DOHH2 (cell line): ENCODE results near the gene TMEM252.

ENCODE experiments used
- H3F3A ChIP-seq: fragments of 200-600 bp; sonication (generic), shearing (Covaris generic); 2 replicates; pipeline ENCODE4 v1.6.0; 2016; ENCODE audit warnings: antibody characterized with exemption, mild to moderate bottlenecking; ENCODE audit not compliant: control insufficient read depth, insufficient read depth
- H3K27ac ChIP-seq: fragments of 200-600 bp; sonication (generic); 2 replicates; pipeline ENCODE4 v1.5.1; 2014; ENCODE audit warnings: low read depth, mild to moderate bottlenecking, low read length, moderate library complexity
- H3K27me3 ChIP-seq: fragments of 200-600 bp; sonication (generic); 2 replicates; pipeline ENCODE4 v1.6.1; 2014; ENCODE audit warnings: mild to moderate bottlenecking, low read length, mixed read lengths; ENCODE audit not compliant: control insufficient read depth
- H3K36me3 ChIP-seq: fragments of 200-600 bp; sonication (generic); 2 replicates; pipeline ENCODE4 v1.6.1; 2014; ENCODE audit warnings: mild to moderate bottlenecking, low read length, moderate library complexity, mixed read lengths; ENCODE audit not compliant: control insufficient read depth
- H3K4me1 ChIP-seq: fragments of 200-600 bp; sonication (generic); 2 replicates; pipeline ENCODE4 v1.6.1; 2014; ENCODE audit warnings: mild to moderate bottlenecking, low read length, mixed read lengths; ENCODE audit not compliant: control insufficient read depth
- H3K4me2 ChIP-seq: fragments of 200-600 bp; sonication (generic); 2 replicates; pipeline ENCODE4 v1.6.0; 2014; ENCODE audit warnings: mild to moderate bottlenecking, low read length, moderate library complexity
- H3K4me3 ChIP-seq: fragments of 200-600 bp; sonication (generic); 2 replicates; pipeline ENCODE4 v1.5.1; 2014; ENCODE audit warnings: mild to moderate bottlenecking, low read length, mixed read lengths
- H3K79me2 ChIP-seq: fragments of 200-600 bp; sonication (generic); 2 replicates; pipeline ENCODE4 v1.6.1; 2014; ENCODE audit warnings: mild to moderate bottlenecking, low read length, mixed read lengths; ENCODE audit not compliant: control insufficient read depth
- H3K9me2 ChIP-seq: fragments of 200-600 bp; sonication (generic); replicated peaks from 2 replicates; pipeline ENCODE4 v1.6.1; 2014; ENCODE audit warnings: mild to moderate bottlenecking, low read length, mixed read lengths; ENCODE audit not compliant: control insufficient read depth
- H3K9me3 ChIP-seq: fragments of 200-600 bp; sonication (generic); 2 replicates; pipeline ENCODE4 v1.6.1; 2014; ENCODE audit warnings: antibody characterized with exemption, low read length, mixed read lengths; ENCODE audit not compliant: control insufficient read depth, insufficient read depth
- H4K20me1 ChIP-seq: fragments of 200-600 bp; sonication (generic); 2 replicates; pipeline ENCODE4 v1.6.0; 2014; ENCODE audit warnings: low read depth, mild to moderate bottlenecking, antibody characterized with exemption, low read length, moderate library complexity; ENCODE audit not compliant: control insufficient read depth, insufficient read depth
- EZH2phosphoT487 ChIP-seq: fragments of 200-600 bp; sonication (generic); IDR thresholded peaks from 2 replicates; pipeline ENCODE4 v1.6.1; 2017; ENCODE audit warnings: borderline replicate concordance, mild to moderate bottlenecking, antibody characterized with exemption, low read length, moderate library complexity, mixed read lengths
- TF ChIP-seq, protein P1 (sequence below): fragments of 200-600 bp; sonication (generic); IDR thresholded peaks from one replicate; pipeline ENCODE4 v1.5.1; 2014; ENCODE audit warnings: antibody characterized with exemption, mild to moderate bottlenecking, low read depth, low read length; ENCODE audit not compliant: poor library complexity, severe bottlenecking

The TMEM252 gene

DNA sequence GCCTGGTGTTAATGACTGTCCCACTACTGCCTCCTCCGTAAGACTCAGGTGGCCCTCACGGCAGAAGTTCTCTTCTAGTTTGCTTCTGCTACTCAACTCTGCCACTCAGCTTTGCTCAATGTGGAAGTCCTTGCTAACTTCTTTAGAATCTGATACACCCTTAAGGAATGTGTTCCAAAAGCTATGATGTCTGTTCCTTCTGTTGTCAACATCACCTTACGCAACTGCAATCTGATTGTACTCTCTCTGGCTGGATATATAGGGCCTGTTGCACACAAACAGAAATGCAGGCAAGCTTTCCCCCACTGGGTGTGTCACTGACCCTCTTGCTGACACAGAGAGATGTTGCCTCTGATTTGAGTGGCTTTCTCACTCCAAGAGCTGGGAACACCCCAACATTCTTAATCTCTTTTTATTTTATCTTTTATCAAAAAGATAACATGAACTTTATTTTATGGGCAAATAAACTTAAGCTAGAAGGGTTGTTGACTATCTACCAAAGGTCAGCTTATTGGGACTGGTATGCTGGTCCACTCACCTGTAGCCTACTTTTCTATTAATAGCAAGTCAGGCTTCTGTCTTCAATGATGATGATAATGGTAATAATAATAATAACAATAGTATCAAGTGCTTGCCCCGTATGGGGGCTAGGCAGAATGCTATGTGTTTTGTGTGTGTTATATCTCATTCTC, 25.2 kb downstream of the TMEM252 start:
- H4K20me1 ChIP-seq = no peaks in the 10 kb centered on the region
- H3K79me2 ChIP-seq = no peaks in the 10 kb centered on the region
- no peaks in the 10 kb centered on the region for H3K4me1 ChIP-seq
- TF ChIP-seq, protein P1, sequence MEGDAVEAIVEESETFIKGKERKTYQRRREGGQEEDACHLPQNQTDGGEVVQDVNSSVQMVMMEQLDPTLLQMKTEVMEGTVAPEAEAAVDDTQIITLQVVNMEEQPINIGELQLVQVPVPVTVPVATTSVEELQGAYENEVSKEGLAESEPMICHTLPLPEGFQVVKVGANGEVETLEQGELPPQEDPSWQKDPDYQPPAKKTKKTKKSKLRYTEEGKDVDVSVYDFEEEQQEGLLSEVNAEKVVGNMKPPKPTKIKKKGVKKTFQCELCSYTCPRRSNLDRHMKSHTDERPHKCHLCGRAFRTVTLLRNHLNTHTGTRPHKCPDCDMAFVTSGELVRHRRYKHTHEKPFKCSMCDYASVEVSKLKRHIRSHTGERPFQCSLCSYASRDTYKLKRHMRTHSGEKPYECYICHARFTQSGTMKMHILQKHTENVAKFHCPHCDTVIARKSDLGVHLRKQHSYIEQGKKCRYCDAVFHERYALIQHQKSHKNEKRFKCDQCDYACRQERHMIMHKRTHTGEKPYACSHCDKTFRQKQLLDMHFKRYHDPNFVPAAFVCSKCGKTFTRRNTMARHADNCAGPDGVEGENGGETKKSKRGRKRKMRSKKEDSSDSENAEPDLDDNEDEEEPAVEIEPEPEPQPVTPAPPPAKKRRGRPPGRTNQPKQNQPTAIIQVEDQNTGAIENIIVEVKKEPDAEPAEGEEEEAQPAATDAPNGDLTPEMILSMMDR = no peak
- no peak for TF ChIP-seq EZH2phosphoT487
- H3F3A ChIP-seq = no peaks in the 10 kb centered on the region
- H3K27me3 ChIP-seq = peaks cover 5% of the 10 kb centered on the region
- no peaks in the 10 kb centered on the region for H3K36me3 ChIP-seq
- no peaks in the 10 kb centered on the region for H3K9me2 ChIP-seq
- H3K4me3 ChIP-seq = no peak overlapping the region
- no peaks in the 10 kb centered on the region for H3K9me3 ChIP-seq
- no peak overlapping the region for H3K27ac ChIP-seq
- H3K4me2 ChIP-seq = no peak overlapping the region

DNA sequence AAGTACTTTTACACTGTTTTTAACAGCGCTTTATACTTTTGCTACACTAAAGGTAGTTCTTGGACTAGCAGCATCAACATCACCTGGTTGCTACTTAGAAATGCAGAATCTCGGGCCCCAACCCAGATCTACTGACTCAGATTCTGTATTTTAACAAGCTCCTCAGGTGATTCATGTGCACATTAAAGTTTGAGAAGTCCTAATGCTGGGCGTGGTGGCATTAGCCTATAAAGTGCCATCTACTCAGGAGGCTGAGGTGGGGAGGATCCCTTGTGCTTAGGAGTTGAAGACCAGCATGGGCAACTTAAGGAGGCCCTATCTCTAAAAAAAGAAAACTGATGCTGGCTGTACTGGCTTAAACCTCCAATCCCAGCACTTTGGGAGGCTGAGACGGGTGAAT, 26.7 kb downstream of the TMEM252 start:
- H3K79me2 ChIP-seq = no peaks in the 10 kb centered on the region
- TF ChIP-seq, protein P1 = no peak
- no peak for TF ChIP-seq EZH2phosphoT487
- no peaks in the 10 kb centered on the region for H3K9me3 ChIP-seq
- H3K4me1 ChIP-seq = no peaks in the 10 kb centered on the region
- H3K36me3 ChIP-seq = no peaks in the 10 kb centered on the region
- no peak overlapping the region for H3K27ac ChIP-seq
- H3F3A ChIP-seq = no peaks in the 10 kb centered on the region
- no peak overlapping the region for H3K4me3 ChIP-seq
- no peaks in the 10 kb centered on the region for H3K9me2 ChIP-seq
- no peaks in the 10 kb centered on the region for H4K20me1 ChIP-seq
- no peak overlapping the region for H3K4me2 ChIP-seq
- H3K27me3 ChIP-seq = peaks cover 5% of the 10 kb centered on the region

DNA sequence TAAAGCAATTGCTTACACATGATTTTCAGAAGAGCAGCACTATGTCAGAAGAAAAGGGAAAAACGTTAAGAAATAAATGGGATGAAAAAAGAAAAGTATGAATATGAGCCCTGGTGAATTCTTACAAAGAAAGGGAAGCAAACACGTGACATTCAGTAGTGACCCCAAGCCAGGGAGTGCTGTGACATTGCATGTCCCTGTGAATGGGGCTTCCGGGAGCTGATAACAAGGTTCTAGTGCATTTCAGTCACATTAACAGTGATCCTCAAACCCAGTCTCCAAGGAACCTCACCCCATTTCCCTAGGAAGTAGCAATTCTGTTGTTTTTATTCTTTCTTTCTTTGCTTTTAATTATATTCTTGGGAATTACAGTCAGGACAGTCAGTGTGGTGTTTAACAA, 27.3 kb downstream of the TMEM252 start:
- H3K9me3 ChIP-seq = no peaks in the 10 kb centered on the region
- H3K4me2 ChIP-seq = no peak overlapping the region
- no peaks in the 10 kb centered on the region for H3K9me2 ChIP-seq
- H3K27me3 ChIP-seq = peaks cover 5% of the 10 kb centered on the region; the same call in 1 of the 2 replicates
- no peaks in the 10 kb centered on the region for H3F3A ChIP-seq
- H4K20me1 ChIP-seq = no peaks in the 10 kb centered on the region
- H3K4me1 ChIP-seq = no peaks in the 10 kb centered on the region
- H3K27ac ChIP-seq = no peak overlapping the region
- no peaks in the 10 kb centered on the region for H3K79me2 ChIP-seq
- H3K36me3 ChIP-seq = no peaks in the 10 kb centered on the region
- TF ChIP-seq, protein P1 = no peak
- TF ChIP-seq EZH2phosphoT487 = no peak
- H3K4me3 ChIP-seq = no peak overlapping the region

DNA sequence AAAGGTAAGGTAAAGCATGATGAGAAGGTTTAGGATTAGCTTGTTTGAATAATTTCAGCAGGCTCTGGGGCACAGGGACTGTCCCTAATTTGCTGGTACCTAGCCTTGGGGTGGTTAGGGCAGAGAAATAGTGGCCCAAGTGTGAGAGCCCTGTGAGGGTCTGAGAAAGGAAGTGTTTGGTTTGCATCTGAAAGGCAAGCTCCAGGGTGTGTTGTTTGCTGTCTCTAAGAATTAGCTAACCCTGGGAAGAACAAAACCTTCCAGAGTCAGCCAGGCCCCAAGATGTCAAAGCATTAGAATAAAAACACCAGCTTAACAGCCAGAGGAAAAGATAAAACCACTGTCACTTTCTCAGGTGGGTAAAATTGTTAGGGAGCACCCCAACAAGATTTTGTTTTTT, 31.0 kb downstream of the TMEM252 start:
- H3K27me3 ChIP-seq = no peaks in the 10 kb centered on the region
- H3K27ac ChIP-seq = no peak overlapping the region
- TF ChIP-seq EZH2phosphoT487 = no peak
- TF ChIP-seq, protein P1 = no peak
- H3K36me3 ChIP-seq = no peaks in the 10 kb centered on the region
- H3K79me2 ChIP-seq = no peaks in the 10 kb centered on the region
- H3K4me3 ChIP-seq = no peak overlapping the region
- H3K4me2 ChIP-seq = no peak overlapping the region
- H3K9me2 ChIP-seq = no peaks in the 10 kb centered on the region
- no peaks in the 10 kb centered on the region for H4K20me1 ChIP-seq
- no peaks in the 10 kb centered on the region for H3K9me3 ChIP-seq
- H3K4me1 ChIP-seq = peaks cover 7% of the 10 kb centered on the region
- H3F3A ChIP-seq = no peaks in the 10 kb centered on the region
